NCI-H82 treated with DMSO at 0.1 percent for 48 hours (cell line): Measurements from ENCODE around the gene LRRC41.
"Not testable (repeated sequence)": the region's sequence is repeated elsewhere in the genome, so short reads cannot be mapped to it uniquely, and the experiment has no call there.

Experiments used
- DNase-seq: peaks from one replicate; lab custom pipeline; 2025; ENCODE audit not compliant: unreplicated experiment; lab: John Stamatoyannopoulos, UW

LRRC41 gene

GRCh38 chr1:46303038-46303871 is at the start of gene LRRC41, which contains the start of gene UQCRH:
LRRC41 (minus strand) TSS chr1:46303616; CDS start chr1:46303322, 294 bp downstream.
UQCRH (plus strand) TSS chr1:46303698; CDS start chr1:46303767, 69 bp downstream.
- peak; percentile 91 for DNase-seq

- DNase-seq, result no peak
Observed at GRCh38 chr1:46352363-46352762, 48.9 kb upstream of the LRRC41 start.

GRCh38 chr1:46345281-46345680 is 41.9 kb upstream of the LRRC41 start:
- DNase-seq, result no peak

GRCh38 chr1:46344481-46344880 is 41.1 kb upstream of the LRRC41 start:
- DNase-seq, result no peak

GRCh38 chr1:46343705-46344104 is 40.3 kb upstream of the LRRC41 start:
- DNase-seq, result no peak

GRCh38 chr1:46343351-46343695 is 39.9 kb upstream of the LRRC41 start:
- DNase-seq, result no peak

- DNase-seq, result no peak
Observed at GRCh38 chr1:46342677-46343350, 39.4 kb upstream of the LRRC41 start.

GRCh38 chr1:46342084-46342656 is 38.8 kb upstream of the LRRC41 start:
- no peak for DNase-seq

- no peak for DNase-seq
Observed at GRCh38 chr1:46341222-46342083, 38.0 kb upstream of the LRRC41 start.

- peak; percentile 90 for DNase-seq
Observed at GRCh38 chr1:46340404-46341221, 37.2 kb upstream of the LRRC41 start, which contains the start of gene NSUN4. NSUN4 (plus strand) TSS chr1:46340807; CDS start chr1:46340827, 20 bp downstream.

- not testable (repeated sequence) for DNase-seq
Observed at GRCh38 chr1:46337409-46337808, 34.0 kb upstream of the LRRC41 start.

GRCh38 chr1:46335081-46335480 is 31.7 kb upstream of the LRRC41 start:
- no peak for DNase-seq

- DNase-seq, result no peak
Observed at GRCh38 chr1:46334030-46334384, 30.6 kb upstream of the LRRC41 start.

- peak; percentile 66 for DNase-seq
Observed at GRCh38 chr1:46333300-46334029, 30.0 kb upstream of the LRRC41 start.

- not testable (repeated sequence) for DNase-seq
Observed at GRCh38 chr1:46331786-46332540, 28.5 kb upstream of the LRRC41 start.

- not testable (repeated sequence) for DNase-seq
Observed at GRCh38 chr1:46330381-46330780, 27.0 kb upstream of the LRRC41 start.

GRCh38 chr1:46329807-46330206 is 26.4 kb upstream of the LRRC41 start:
- DNase-seq, result not testable (repeated sequence)

- DNase-seq, result not testable (repeated sequence)
Observed at GRCh38 chr1:46328182-46328581, 24.8 kb upstream of the LRRC41 start.
